Lower lobe of right lung (tissue), 2 donors: Measurements from ENCODE around the gene LCN1. TPM values are rescaled to one million over a fixed set of nuclear protein-coding genes. Genes with fewer than 3 reads are reported as not detected.
A peak's percentile ranks its signal among the peaks of the same experiment; 100 is the strongest.

Experiments
- ATAC-seq, 2 donors: fragments of 200-7000 bp; cut with Tn5 transposase; one replicate each; pipeline ENCODE4 v1.9.1; 2020 to 2022; ENCODE audit warnings: mild to moderate bottlenecking in 2 of 2, moderate library complexity in 2 of 2
- DNase-seq: peaks from one replicate; pipeline ENCODE4 v3.0.0-alpha.2; 2020
- H3K27ac ChIP-seq: fragments of 200-600 bp; one replicate; pipeline ENCODE4 v1.8.0; 2022
- H3K27me3 ChIP-seq: fragments of 200-600 bp; one replicate; pipeline ENCODE4 v1.8.0; 2022; ENCODE audit warnings: low read depth
- H3K36me3 ChIP-seq: fragments of 200-600 bp; one replicate; pipeline ENCODE4 v1.8.0; 2022; ENCODE audit warnings: mild to moderate bottlenecking
- H3K4me1 ChIP-seq: fragments of 200-600 bp; one replicate; pipeline ENCODE4 v1.8.0; 2022
- H3K4me3 ChIP-seq: fragments of 200-600 bp; one replicate; pipeline ENCODE4 v1.8.0; 2022; ENCODE audit warnings: mild to moderate bottlenecking
- H3K9me3 ChIP-seq: fragments of 200-600 bp; one replicate; pipeline ENCODE4 v1.8.0; 2022
- intact Hi-C: fragments of 100-400 bp; cut with DNase I; formaldehyde crosslinking; loops from one replicate; pipeline ENCODE4 v1.11.0; 2022
- total RNA-seq: library from RNA; stranded (reverse); fragmentation: NEBNext Ultra II Directional; extraction: Animal tissue kit (Norgen Biotek cat#: 25700); gene quantifications from one replicate; pipeline ENCODE4 v1.2.1, GENCODE V29; 2021
- TF ChIP-seq, protein P1 (sequence below): fragments of 200-600 bp; IDR thresholded peaks from one replicate; pipeline ENCODE4 v1.8.0; 2022; ENCODE audit warnings: antibody characterized with exemption, mild to moderate bottlenecking
- donor health status: DM: no; HTN: yes; CAD: no; lungs with severe emphysema.

LCN1 gene
- total RNA-seq, 1 donor from 2014 or later = not detected

GRCh38 chr9:135502168-135502872, 18.9 kb upstream of the LCN1 start:
- TF ChIP-seq, protein P1, sequence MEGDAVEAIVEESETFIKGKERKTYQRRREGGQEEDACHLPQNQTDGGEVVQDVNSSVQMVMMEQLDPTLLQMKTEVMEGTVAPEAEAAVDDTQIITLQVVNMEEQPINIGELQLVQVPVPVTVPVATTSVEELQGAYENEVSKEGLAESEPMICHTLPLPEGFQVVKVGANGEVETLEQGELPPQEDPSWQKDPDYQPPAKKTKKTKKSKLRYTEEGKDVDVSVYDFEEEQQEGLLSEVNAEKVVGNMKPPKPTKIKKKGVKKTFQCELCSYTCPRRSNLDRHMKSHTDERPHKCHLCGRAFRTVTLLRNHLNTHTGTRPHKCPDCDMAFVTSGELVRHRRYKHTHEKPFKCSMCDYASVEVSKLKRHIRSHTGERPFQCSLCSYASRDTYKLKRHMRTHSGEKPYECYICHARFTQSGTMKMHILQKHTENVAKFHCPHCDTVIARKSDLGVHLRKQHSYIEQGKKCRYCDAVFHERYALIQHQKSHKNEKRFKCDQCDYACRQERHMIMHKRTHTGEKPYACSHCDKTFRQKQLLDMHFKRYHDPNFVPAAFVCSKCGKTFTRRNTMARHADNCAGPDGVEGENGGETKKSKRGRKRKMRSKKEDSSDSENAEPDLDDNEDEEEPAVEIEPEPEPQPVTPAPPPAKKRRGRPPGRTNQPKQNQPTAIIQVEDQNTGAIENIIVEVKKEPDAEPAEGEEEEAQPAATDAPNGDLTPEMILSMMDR = no peak
- peak overlapping the region; percentile 79 for H3K4me3 ChIP-seq
- H3K4me1 ChIP-seq = peaks cover 21% of the 10 kb centered on the region
- no peaks in the 10 kb centered on the region for H3K27me3 ChIP-seq
- intact Hi-C loops = no loop called here
- peaks cover 35% of the 10 kb centered on the region for H3K36me3 ChIP-seq
- H3K9me3 ChIP-seq = no peaks in the 10 kb centered on the region
- H3K27ac ChIP-seq = no peak overlapping the region
- ATAC-seq (no peak), DNase-seq (peak; percentile 35)

DNA sequence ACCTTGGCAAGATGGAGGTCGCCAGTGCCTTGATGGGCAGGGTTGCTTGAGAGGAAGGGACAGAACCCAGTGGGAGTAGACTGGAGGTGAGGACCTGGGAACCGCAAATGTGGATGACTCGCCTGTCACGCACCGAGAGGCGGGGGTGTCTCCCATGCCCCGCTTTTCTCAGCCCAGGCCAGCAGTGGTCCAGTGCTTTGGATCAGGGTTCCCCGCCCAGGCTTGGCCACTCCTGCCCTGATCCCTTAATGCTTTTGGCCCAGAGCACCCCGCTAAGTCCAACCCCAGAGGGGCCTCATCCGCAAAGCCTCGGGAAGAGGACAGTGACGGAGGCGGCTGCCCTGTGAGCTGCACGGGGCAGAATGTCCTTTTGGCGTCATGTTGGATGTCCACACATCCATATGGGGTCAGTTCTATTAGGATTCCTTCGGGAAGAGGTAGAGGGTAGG, 18.3 kb upstream of the LCN1 start:
- H3K4me1 ChIP-seq = peaks cover 21% of the 10 kb centered on the region
- peak; percentile 33 for DNase-seq
- H3K27ac ChIP-seq = no peak overlapping the region
- H3K27me3 ChIP-seq = no peaks in the 10 kb centered on the region
- TF ChIP-seq, protein P1 = no peak
- H3K9me3 ChIP-seq = no peaks in the 10 kb centered on the region
- no peak overlapping the region for H3K4me3 ChIP-seq
- no peak for ATAC-seq
- intact Hi-C loops = no loop called here
- peaks cover 35% of the 10 kb centered on the region for H3K36me3 ChIP-seq

- Histone ChIP-seq H3K36me3 (peaks cover 35% of the 10 kb centered on the region), H3K4me3 (no peak overlapping the region), H3K9me3 (no peaks in the 10 kb centered on the region), H3K4me1 (peaks cover 21% of the 10 kb centered on the region), H3K27ac (no peak overlapping the region), H3K27me3 (no peaks in the 10 kb centered on the region)
- DNase-seq = peak; percentile 39
- ATAC-seq = no peak
- TF ChIP-seq, protein P1 = no peak
- intact Hi-C loops = no loop called here
Measured at GRCh38 chr9:135503371-135504261, 17.6 kb upstream of the LCN1 start.

DNA sequence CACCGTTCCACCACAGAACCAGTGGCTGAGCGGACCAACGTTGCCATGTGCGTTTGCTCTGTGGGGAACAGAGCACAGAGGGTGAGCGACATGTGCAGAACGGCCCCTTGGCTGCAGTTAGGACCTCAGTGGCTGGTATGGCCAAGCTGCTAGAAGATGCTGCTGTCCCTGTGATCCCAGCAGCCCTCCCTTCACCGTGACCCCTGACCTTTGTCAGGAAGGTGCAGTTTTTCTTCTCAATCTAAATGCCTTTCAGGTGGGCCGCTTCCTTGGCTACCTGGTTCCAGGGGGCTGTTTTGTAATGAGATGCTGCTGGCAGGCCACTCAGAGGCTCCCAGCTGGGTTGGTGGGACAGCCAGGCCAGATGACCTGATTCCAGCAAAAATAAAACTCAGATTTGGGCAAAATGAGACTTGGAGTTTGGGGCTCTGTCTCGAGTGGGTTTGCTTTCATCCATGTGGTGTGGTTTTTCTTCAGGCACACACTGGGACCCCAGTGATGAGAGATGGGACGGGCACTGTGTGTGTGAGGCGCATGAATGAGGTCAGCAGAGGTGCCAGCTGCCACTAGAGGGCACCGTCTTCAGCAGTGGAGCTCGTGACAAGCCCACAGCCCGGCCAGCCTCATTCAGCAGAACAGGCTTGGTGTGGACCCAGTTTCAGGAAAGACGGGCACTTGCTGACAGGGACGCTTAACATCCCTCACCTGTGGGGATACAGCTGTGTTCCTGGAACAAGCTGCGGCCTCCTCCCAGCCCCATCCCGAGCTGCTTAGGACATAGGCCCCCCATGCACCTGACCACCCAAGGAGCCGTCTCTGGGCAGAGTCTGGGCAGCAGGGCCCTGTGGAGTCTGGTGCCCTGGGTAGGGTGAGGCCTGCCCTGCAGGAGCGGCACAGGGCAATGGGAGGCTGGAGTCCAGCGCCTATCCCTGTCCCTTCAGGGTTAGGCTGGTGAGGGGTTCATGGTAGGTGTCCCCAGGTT, 16.7 kb upstream of the LCN1 start:
- no peak overlapping the region for H3K27ac ChIP-seq
- peak; percentile 72 for DNase-seq

More for the DNA sequence above, 16.7 kb upstream of the LCN1 start:
- Histone ChIP-seq H3K9me3 (no peaks in the 10 kb centered on the region), H3K27me3 (no peaks in the 10 kb centered on the region), H3K36me3 (peaks cover 35% of the 10 kb centered on the region), H3K4me3 (no peak overlapping the region), H3K4me1 (peaks cover 15% of the 10 kb centered on the region)
- ATAC-seq = no peak
- TF ChIP-seq, protein P1 = peak; percentile 71
- intact Hi-C loops = no loop called here
